Endothelial cell of umbilical vein (primary cell): ENCODE results near the gene GRIN3A.

ENCODE experiments used
- CTCF ChIP-seq, 2 donors: IDR thresholded peaks; 1 replicate in 1 of 2; 2 replicates in 1 of 2; pipeline ENCODE4 v1.5.1; 2011; ENCODE audit warnings: low read length in 2 of 2, mild to moderate bottlenecking in 2 of 2, moderate library complexity in 2 of 2, control low read depth in 1 of 2, inconsistent platforms in 1 of 2, low read depth in 1 of 2; ENCODE audit not compliant: insufficient read depth in 1 of 2; ENCODE audit errors: extremely low read depth in 1 of 2
- EZH2 ChIP-seq: IDR thresholded peaks from 2 replicates; pipeline ENCODE4 v1.6.1; 2012; ENCODE audit warnings: borderline replicate concordance, low read depth, mild to moderate bottlenecking, moderate library complexity, low read length, inconsistent platforms; ENCODE audit not compliant: severe bottlenecking
- FOS ChIP-seq: IDR thresholded peaks from 2 replicates; pipeline ENCODE4 v1.6.1; 2011; ENCODE audit warnings: mild to moderate bottlenecking, low read length, moderate library complexity, borderline replicate concordance; ENCODE audit not compliant: insufficient read depth
- GATA2 ChIP-seq: IDR thresholded peaks from 2 replicates; pipeline ENCODE4 v1.7.0; 2011; ENCODE audit warnings: low read depth, mild to moderate bottlenecking, moderate library complexity, mixed read lengths, low read length; ENCODE audit not compliant: insufficient read length, insufficient read depth
- JUN ChIP-seq: IDR thresholded peaks from 2 replicates; pipeline ENCODE4 v1.6.1; 2011; ENCODE audit warnings: borderline replicate concordance, low read depth; ENCODE audit not compliant: insufficient read length, insufficient read depth
- MAX ChIP-seq: IDR thresholded peaks from 2 replicates; pipeline ENCODE4 v1.6.1; 2011; ENCODE audit not compliant: insufficient read depth, insufficient read length
- MYC ChIP-seq: IDR thresholded peaks from one replicate; pipeline ENCODE4 v1.6.1; 2011; ENCODE audit warnings: mild to moderate bottlenecking, low read depth, low read length
- POLR2A ChIP-seq: IDR thresholded peaks from 2 replicates; pipeline ENCODE4 v1.6.1; 2012; ENCODE audit warnings: low read depth, mild to moderate bottlenecking, control low read depth, low read length
- POLR2AphosphoS5 ChIP-seq: IDR thresholded peaks from 2 replicates; pipeline ENCODE4 v1.6.1; 2012; ENCODE audit warnings: low read depth, mild to moderate bottlenecking, control low read depth, low read length, moderate library complexity; ENCODE audit not compliant: insufficient read depth

- no peak for TF ChIP-seq CTCF (IDR thresholded peaks at IDR 0.05; ENCODE audit: extremely low read depth in 1 of 2, insufficient read depth in 1 of 2, low read depth in 1 of 2, low read length in 2 of 2)
- TF ChIP-seq JUN: no peak
- TF ChIP-seq MAX: no peak
- TF ChIP-seq POLR2A: no peak
- TF ChIP-seq POLR2AphosphoS5: no peak
- TF ChIP-seq EZH2: no peak
- TF ChIP-seq MYC: no peak
- TF ChIP-seq FOS: no peak
- no peak for TF ChIP-seq GATA2
Observed at GRCh38 chr9:101562966-101563365, 175.5 kb downstream of the GRIN3A start.
